GM18951 (cell line): Measurements from ENCODE around the gene BBLN.
"Not testable (repeated sequence)": the region's sequence is repeated elsewhere in the genome, so short reads cannot be mapped to it uniquely, and the experiment has no call there.

ENCODE experiments used
- POLR2A ChIP-seq: IDR thresholded peaks from 4 replicates; pipeline ENCODE4 v1.6.1; 2011; ENCODE audit warnings: mild to moderate bottlenecking; ENCODE audit not compliant: insufficient read length, insufficient read depth; ENCODE audit errors: extremely low read depth
- in situ Hi-C: fragments of 300-500 bp; cut with MboI; formaldehyde crosslinking; loops from one replicate; pipeline ENCODE4 v1.12.0; 2022; ENCODE audit warnings: low sequenced_read_pairs, mixed read lengths, inconsistent platforms; ENCODE audit not compliant: unreplicated experiment

BBLN gene

DNA sequence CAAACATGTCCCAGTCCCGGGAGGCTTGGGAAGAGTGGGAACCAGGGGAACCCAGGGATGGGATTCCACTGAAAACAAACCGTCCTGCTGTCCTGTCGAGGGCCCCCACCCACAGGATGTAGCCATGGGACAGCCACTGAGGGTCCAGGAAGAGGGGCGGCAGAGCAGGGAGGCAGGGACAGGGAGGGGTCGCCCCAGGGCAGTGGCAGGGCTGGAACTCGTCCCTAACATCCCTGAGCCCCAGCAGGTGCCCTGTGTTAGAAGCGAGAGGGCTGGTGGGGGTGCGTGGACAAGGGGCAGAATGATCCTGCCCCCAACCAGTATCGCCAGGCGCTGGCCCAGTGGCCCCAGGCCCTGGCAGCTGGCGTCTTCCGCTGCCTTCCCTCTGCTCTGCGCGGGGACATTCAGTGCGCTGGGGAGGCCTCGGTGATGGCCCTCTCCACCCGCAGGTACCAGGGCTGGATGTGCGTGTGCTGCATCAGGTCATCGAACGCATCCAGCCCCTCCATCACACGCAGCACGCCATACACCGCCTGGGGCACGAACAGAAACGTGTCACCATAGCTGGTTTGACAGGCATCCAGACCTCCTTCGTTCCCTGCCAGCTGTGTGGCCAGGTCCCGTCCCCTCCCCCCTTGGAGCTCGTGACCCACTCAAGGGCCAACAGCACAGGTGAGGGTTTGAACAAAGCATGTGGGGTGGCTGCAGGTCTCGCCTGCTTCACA, 39.2 kb upstream of the BBLN start:
- TF ChIP-seq POLR2A = no peak
- in situ Hi-C loops = no loop called here

DNA sequence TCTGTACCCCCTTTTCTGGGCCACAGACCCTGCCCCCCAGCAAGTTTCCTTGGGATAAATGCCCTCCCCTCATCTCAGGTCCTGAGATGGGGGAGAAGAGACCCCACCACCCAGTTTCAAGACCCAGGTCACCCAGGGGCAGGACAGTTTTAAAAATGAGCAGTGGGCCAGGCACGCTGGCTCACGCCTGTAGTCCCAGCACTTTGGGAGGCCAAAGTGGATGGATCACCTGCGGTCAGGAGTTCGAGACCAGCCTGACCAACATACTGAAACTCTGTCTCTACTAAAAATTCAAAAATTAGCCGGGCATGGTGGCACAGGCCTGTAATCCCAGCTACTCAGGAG, 38.6 kb upstream of the BBLN start:
- in situ Hi-C loops = no loop called here
- no peak for TF ChIP-seq POLR2A

DNA sequence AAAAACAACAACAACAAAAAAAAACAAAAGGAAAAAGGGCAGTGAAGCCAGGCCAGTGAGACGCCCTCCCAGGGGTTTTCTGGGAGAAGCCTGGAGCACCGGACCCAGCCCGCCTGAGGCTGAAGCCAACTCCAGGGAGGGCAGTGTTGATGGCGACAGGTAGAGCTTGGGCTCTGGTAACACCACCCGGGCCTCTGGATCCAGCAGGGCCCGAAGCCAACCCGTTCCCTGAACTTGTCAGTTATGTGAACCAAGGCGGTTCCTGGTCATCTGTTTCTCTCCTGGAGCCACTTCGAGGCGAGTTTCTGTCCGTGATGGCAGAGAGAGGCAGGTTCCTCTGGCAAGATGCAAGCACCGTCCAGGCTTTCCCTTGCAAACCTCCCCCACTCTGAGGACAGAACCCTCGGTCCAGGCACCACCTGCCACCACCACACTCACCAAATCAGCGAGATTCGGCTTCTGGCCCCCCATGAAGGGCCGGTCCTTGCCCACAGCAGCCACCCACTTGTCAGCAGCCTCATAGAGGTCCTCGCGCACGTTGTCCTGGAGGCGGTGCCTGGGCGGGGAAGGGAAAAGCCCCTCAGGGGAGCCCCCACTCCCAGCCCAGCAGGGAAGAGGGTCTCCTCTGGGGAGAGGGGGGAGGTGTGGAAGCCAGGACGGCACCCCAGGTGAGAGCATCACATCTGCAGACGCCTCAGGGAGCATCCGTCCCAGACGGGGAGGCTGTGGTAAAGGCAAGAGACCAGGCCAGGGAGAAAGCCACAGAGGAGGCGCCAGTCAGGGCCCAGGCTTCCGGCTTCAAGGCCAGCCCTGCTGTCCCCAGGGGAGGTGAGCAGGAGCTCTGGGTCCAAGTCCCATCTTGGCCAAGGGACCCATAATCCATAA, 37.9 kb upstream of the BBLN start:
- no peak for TF ChIP-seq POLR2A
- in situ Hi-C loops = no loop called here

DNA sequence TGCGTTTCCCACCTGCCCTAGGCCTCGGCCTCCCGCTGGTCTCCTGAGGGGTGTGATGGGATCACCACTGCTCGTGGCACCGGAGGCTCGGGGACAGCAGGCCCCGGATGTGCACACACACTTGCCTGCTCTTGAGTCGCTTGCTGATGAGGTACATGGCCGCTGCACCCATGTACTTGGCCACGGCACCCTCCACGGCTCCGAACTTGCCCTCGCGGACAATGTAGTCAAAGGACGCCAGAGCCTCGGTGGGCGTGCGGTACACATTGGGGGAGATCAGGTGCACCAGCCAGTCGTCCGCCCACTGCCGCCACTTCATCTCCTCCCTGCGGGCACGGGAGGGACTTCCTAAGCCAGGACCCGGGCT, 37.3 kb upstream of the BBLN start:
- TF ChIP-seq POLR2A = no peak
- in situ Hi-C loops = no loop called here

DNA sequence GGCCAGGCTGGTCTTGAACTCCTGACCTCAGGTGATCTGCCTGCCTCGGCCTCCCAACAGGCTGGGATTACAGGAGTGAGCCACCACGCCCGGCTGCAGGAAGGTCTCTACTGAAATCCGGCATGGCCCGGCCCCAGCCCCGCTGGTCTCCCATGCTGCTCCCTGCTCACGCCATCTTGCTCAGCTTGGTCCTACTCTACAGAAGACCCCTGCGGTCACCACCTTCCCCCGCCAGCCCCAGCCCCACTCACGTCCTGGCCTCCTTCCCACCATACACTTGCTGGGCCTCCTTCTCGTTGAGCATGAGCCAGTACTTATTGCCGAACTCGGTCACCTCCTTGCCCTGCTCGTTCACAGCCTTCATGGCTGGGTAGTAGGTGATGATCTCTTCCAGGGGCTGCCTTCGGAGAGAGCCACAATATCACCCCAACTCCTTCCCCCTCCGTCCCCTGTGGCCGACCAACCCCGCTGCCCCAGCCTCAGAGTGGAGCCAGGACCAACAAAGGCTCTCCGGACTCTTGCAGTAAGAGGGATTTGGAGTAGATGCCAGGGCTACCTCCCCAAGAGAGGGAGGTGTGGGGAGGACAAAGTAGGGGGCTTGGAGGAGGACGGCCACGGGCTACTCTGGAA, 36.5 kb upstream of the BBLN start:
- in situ Hi-C loops = no loop called here
- no peak for TF ChIP-seq POLR2A

DNA sequence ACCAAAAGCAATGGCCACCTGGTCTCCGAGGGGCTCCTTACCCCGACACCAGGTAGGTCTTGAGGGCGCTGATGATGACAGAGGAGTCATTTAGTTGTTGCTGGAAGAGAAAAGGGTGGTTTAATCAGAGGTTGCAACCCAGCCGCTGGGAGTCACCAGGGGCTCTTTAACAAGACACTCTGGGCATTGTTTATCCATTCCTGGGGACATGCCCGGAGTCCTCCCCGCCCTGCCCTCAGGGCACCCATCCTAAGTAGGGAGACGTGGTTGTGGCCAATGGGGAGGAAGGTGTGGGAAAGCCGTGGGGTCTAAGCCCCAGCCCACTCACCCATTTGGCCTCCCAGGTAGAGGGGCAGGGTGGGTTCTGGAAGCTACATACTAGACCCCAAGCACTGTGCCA, 35.6 kb upstream of the BBLN start:
- in situ Hi-C loops = no loop called here
- no peak for TF ChIP-seq POLR2A

DNA sequence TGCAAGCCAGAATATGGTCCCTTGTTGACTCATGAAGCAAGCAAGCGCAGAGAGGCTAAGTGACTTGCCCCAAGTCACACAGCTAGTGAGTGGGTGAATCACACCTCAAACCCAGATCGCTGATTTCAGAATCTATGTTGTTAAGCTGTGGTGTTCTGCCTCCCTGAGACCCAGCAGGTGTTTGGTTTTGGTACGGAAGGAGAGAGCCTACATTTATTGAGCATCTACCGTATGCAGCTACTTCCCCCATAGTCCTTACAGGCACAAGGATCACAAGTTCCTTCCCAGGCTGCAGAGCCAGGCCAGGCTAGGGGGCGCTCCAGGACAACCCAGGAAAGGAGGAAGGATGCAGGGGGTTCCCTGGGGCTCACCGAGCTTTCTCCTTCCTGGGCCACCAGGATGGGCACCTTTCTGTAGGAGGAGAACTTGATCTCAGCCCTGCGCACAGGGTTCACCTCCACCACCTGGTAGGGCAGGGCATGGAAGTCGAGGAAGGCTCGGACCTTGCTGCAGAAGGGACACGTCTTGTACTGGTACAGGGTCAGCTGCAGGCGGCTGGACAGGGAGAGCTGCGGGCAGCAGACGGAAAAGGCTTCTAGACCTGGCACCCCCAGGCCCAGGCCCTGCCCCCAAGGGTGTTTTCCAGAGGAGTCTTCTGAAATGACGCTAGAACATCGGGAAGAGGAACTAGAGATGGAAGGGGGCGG, 35.0 kb upstream of the BBLN start:
- no peak for TF ChIP-seq POLR2A
- in situ Hi-C loops = no loop called here

DNA sequence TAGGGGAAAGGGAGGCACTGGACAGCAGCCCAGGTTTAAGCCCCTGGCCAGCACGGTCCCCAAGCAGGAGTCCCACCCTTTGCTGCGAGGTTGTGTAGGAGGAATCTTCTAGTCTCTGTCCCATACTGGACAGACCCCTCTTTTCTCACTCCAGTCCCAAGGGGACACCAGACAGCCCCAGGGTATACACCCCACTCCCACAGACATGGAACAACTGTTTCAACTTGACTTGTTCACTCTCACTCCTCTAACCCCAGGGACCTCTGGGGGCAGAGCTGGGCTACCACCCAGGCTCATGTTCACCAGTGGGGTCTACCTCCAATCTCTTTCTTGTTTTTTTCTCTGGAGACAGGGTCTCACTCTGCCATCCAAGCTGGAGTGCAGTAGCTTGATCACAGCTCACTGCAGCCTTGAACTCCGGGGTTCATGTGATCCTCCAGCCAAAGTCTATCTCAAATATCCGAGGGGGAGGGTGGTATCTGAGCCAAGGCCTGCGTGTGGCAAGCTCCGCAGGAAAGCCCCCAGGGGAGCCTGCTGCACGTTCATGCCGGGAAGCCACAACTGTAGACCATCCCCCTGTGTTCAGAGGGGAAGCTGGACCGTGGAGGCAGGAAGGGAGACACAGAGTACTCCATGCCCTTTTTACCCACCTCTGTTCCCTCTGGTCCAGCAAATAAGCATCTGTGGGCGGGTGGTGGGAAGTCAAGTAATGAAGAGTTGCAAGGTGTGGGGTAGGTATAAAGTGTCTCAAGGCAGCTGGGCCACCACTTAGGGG, 34.3 kb upstream of the BBLN start:
- no peak for TF ChIP-seq POLR2A
- in situ Hi-C loops = no loop called here

DNA sequence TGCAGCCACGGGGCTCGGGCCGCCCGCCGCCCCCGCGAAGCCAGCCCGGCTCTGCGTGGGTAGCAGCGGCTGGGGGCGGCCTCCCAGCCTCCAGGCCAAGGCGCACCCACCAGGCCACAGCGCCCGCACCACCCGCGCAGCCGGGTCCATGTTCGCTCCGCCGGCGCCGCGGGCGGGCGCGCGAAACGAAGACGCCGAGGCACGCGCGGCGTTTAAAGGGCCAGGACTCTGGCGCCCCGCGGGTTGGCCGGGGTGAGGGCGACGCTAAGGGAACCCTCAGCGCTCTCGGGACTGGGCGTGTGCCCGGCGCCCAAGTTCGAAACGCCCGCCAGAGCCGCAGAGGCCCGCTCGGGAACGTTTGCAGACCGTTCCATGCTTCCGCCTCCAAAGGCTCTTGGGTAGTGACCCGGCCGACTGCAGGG, 32.5 kb upstream of the BBLN start, which contains the start of gene PTGES2:
PTGES2 (minus strand) TSS at position 162 of the 422 bp plus-strand sequence; CDS start at position 150, 12 bp downstream.
- peak; percentile 71 for TF ChIP-seq POLR2A
- in situ Hi-C loops = no loop called here

DNA sequence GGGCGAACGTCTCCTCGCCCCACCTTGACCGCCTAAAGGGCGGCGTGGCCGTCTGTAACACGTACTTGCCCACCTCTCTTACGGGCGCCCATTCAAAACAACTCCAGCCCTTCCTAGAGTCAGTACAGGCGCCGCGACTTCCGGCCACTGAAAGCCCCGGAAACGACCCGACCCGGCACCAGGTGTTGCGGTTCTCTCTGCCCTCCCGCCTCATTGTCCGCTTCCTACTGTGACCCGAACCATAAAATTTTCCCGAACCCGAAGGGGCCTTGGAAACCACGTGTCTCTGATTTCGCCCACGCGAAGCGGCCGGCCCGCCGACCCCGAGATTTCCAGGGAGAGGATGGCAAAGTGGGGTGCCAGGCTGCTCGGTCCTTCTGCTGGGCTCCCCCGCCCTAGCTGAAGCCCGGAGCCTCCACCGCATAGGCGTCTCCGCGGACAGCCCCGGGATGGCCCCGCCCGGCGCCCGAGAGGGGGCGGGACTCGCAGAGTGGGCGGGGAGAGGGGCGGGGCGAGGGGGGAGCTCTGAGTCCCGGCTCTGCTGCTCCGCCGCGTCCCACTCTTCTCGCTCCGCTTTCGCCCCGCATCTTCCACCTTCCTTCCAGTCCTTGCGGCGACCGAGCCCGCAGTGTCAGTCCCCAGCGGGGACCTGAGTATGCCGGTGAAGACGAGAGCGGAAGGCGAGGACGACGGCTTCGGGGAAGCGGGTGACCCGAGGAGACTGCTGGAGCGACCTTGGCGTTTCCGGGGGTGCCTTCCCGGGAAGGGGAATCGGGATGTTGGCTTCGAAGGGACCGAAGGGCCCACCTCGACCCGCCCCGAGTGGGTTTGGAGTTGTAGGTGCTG, 31.9 kb upstream of the BBLN start:
- TF ChIP-seq POLR2A = peak; percentile 66

DNA sequence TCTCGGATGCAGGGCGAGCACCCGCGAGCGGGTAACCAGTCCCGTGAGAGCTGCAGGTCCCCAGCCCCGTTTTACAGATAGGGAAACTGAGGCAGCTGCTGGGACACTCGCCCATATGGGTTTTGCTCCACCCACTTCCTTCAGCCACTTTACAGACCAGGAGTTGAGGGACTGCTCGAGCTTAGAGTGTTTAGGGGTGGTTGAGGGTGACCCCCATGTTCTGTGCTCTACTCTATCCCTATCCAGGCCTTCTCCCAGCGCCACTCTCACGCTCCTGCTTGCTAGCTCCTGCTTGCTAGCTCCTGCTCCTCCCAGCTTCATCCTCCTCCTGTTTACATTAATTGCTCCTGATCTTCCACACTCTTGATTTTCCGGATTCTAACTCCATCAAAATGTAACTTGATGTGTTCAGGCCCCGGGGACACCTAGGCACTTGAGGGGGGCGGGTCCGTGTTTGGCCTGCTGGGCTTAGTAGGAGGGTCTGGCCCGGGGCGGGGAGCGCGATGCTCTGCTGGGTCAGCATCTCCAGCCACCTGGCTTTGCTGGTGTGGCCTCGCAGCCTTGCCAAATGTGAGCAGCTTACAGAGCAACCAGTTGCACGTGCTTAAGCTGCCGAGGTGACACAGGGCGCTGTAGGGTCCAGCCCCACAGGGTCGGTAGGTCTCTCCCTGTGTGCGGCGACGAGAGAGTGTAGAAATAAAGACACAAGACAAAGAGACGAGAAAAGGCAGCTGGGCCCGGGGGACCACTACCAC, 31.1 kb upstream of the BBLN start:
- TF ChIP-seq POLR2A = no peak
- in situ Hi-C loops = no loop called here

More for the DNA sequence above, 31.9 kb upstream of the BBLN start:
- in situ Hi-C loops = no loop called here

DNA sequence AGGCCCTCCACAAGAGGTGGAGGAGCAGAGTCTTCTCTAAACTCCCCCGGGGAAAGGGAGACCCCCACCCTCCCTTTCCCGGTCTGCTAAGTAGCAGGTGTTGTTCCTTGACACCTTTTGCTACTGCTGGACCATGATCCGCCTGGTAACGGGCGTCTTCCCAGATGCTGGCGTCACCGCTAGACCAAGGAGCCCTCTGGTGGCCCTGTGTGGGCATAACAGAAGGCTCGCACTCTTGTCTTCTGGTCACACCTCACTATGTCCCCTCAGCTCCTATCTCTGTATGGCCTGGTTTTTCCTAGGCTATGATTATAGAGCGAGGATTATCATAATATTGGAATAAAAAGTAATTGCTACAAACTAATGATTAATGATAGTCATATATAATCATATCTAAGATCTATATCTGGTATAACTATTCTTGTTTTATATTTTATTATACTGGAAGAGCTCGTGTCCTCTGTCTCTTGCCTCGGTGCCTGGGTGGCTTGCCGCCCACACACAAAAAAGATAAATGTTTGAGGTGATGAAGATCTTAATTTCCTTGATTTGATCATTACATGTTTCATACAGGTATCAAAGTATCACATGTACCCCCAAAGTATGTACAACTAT, 30.0 kb upstream of the BBLN start:
- in situ Hi-C loops = not testable (repeated sequence)

DNA sequence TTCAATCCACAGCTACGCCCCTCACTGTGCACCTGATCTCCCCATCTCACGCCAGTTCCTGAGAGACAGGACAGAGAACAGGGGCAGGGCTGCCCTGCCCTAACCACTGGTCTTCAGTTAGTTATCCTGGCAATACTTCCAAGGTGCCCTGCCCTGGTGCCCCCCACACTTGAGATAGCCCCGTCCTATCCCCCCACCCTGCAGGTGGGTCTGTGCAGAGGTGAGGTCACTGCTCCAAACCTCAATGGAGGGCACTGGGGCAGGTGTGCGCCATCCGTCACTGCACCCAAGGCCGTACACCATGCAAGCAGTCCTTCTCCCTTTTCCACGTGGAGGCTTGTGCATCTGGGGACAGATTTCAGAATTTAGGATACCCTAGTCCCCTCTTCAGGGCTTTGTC, 29.4 kb upstream of the BBLN start:
- in situ Hi-C loops = not testable (repeated sequence)

DNA sequence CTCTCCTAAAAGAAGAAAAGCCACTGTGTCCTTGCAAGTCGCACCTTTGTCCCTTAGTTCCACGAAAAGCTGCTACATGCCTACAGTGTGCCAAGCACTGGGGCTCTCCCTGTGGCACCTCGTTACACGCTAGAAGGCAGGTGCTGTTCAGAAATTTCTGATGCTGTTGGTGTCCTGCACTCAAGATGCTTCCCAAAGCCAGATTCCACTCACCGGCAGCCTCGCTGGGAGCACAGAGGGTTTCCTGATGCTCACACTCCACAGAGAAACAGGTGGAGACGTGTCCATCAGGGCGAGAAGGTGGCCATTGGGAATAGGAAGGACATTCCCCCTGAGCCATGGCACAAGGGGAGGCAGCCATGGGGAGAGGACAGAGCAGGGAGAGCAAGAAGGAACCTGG, 28.7 kb upstream of the BBLN start:
- in situ Hi-C loops = not testable (repeated sequence)

DNA sequence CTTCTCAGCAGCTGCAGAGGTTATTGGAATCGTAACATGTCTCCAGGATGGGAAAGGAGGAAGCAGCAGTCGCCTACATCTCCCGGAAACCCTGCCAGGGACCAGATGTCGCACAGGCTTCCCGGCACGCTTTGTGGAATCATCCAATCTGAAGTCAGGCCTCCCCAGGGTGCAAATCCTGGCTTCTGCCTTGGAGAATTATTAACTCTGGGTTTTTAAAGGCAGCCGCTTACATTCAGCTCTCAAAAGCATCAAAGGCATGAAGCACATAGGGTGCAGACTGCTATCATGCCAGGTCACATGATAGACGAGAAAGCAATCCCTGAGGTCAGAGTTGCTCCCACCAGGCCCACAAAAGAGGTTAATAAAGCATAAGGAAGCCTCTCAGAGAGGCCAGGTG, 27.9 kb upstream of the BBLN start:
- in situ Hi-C loops = not testable (repeated sequence)

DNA sequence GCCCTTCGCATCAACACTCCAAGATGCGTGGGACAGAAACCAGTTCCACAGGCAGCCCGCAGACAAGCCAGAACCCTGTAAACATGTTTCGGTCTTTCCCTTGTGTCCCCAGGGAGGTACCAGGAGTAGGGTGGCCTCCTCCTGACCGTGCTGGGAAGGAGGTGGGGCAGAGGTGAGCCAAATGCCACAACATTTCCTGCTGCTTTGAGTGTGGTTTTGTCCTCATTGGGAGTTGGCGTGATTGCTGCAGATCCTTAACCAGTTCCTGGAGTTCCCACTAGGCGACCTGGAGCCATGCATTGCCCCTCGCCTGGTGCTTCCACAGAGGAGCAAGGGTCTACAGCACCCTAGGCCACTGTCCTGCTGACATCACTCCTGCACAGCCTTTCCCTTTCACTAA, 24.5 kb upstream of the BBLN start:
- in situ Hi-C loops = not testable (repeated sequence)
